Measurements from ENCODE around the gene FAM168A. TPM values are rescaled to one million over a fixed set of nuclear protein-coding genes. Genes with fewer than 3 reads are reported as not detected.

The FAM168A gene
- total RNA-seq, 1 donor from 2014 or later: 50.8 TPM

DNA sequence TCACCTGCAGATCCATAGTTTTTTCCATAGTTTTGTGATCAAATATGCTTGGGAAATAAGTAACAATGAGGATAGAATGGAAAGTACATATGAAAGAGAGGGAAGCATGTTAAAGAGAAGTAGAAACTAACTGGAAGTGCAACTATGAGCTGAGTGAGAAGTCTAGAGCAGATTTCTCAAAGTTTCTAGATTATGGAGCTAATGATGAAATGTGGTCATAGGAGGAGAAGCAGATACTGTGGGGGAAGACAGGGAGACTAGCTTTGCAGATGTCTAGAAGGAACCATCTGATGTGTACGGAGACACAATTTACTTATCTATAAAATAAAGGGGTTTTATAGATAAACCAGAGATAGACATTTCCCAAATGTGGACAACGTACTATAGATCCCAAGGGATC, 184.7 kb downstream of the FAM168A start:
- peaks cover 8% of the 10 kb centered on the region for H3K4me1 Mint-ChIP-seq (ENCODE audit: low read depth)
- no peaks in the 10 kb centered on the region for H3K9me3 Mint-ChIP-seq (ENCODE audit: low read depth)
- no peaks in the 10 kb centered on the region for H3K27me3 Mint-ChIP-seq
- H3K4me3 Mint-ChIP-seq (ENCODE audit: low read depth): no peak overlapping the region
- H3K36me3 Mint-ChIP-seq (ENCODE audit: insufficient read depth): peaks cover 10% of the 10 kb centered on the region
- TF ChIP-seq, protein P1, sequence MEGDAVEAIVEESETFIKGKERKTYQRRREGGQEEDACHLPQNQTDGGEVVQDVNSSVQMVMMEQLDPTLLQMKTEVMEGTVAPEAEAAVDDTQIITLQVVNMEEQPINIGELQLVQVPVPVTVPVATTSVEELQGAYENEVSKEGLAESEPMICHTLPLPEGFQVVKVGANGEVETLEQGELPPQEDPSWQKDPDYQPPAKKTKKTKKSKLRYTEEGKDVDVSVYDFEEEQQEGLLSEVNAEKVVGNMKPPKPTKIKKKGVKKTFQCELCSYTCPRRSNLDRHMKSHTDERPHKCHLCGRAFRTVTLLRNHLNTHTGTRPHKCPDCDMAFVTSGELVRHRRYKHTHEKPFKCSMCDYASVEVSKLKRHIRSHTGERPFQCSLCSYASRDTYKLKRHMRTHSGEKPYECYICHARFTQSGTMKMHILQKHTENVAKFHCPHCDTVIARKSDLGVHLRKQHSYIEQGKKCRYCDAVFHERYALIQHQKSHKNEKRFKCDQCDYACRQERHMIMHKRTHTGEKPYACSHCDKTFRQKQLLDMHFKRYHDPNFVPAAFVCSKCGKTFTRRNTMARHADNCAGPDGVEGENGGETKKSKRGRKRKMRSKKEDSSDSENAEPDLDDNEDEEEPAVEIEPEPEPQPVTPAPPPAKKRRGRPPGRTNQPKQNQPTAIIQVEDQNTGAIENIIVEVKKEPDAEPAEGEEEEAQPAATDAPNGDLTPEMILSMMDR (IDR thresholded peaks at IDR 0.05; ENCODE audit: unreplicated experiment): no peak
- H3K27ac Mint-ChIP-seq: no peak overlapping the region
- no peak for DNase-seq (ENCODE audit: low spot score, unreplicated experiment)

DNA sequence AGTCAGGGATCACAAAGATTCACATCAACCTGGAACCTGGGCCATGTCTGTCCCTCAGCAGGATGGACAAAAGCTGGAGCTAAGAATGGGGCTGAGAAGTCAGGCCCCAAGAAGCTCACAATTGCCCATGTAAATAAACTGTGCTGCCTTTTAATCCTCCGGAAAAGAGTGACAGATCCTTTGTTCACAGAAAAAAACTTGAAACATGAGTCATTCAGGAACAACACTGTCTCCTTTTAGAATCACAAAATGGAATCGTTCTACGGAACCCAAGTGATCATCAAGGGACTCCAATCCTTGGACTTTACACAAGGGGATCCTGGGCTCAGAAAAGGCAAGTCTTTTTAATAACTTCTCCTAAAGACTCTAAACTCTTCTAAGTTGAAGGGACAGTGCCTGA, 185.6 kb downstream of the FAM168A start:
- Mint-ChIP-seq H3K4me3 (ENCODE audit: low read depth) (no peak overlapping the region), H3K27me3 (no peaks in the 10 kb centered on the region), H3K9me3 (ENCODE audit: low read depth) (no peaks in the 10 kb centered on the region), H3K27ac (no peak overlapping the region), H3K4me1 (ENCODE audit: low read depth) (peaks cover 8% of the 10 kb centered on the region), H3K36me3 (ENCODE audit: insufficient read depth) (peaks cover 7% of the 10 kb centered on the region)
- DNase-seq (ENCODE audit: low spot score, unreplicated experiment): no peak
- TF ChIP-seq, protein P1 (IDR thresholded peaks at IDR 0.05; ENCODE audit: unreplicated experiment): no peak

DNA sequence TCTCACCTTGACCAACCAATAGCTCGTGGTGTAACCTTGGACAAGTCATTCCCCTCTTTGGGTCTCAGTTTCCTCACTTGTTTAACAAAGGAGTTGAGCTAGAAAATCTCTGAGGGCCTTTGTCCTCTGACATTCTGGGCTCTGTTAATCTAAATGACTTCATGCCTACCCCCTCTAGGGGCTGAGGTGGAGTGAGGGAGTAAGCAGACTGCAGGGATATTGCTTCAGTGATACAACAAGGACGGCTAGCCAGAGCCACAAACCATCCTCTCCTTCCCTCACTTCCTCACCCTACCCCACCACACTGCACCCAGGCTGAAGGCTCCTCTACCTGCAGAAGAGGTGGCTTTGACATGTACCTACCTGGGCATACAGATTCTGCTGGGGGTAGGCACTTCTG, 186.9 kb downstream of the FAM168A start:
- Mint-ChIP-seq H3K27ac (no peak overlapping the region), H3K9me3 (ENCODE audit: low read depth) (no peaks in the 10 kb centered on the region), H3K36me3 (ENCODE audit: insufficient read depth) (peaks cover 7% of the 10 kb centered on the region), H3K4me3 (ENCODE audit: low read depth) (no peak overlapping the region), H3K4me1 (ENCODE audit: low read depth) (peaks cover 5% of the 10 kb centered on the region), H3K27me3 (no peaks in the 10 kb centered on the region)
- DNase-seq (ENCODE audit: low spot score, unreplicated experiment): no peak
- TF ChIP-seq, protein P1 (IDR thresholded peaks at IDR 0.05; ENCODE audit: unreplicated experiment): no peak

DNA sequence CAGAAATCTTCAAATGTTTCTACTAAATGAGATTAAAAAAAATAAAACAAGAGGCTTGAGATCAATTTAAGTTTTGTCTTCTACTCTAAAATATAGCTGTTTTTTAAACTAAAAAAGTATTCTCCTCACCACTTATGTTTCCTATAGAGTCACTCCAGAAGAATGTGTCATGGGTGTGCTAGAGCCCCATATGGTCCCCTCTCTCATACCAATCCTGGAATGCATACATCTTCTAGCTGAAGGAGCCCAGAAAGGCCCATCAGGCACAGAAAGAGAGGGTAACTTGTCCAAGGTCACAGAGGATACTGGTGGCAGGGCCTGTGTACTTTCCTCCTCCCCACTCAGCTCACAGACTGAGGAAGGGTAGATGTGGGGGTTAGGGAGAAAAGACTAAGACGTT, 187.3 kb downstream of the FAM168A start:
- TF ChIP-seq, protein P1 (IDR thresholded peaks at IDR 0.05; ENCODE audit: unreplicated experiment): no peak
- H3K4me1 Mint-ChIP-seq (ENCODE audit: low read depth): peaks cover 3% of the 10 kb centered on the region
- no peak for DNase-seq (ENCODE audit: low spot score, unreplicated experiment)
- H3K36me3 Mint-ChIP-seq (ENCODE audit: insufficient read depth): peaks cover 7% of the 10 kb centered on the region
- H3K27me3 Mint-ChIP-seq: no peaks in the 10 kb centered on the region
- no peak overlapping the region for H3K27ac Mint-ChIP-seq
- H3K4me3 Mint-ChIP-seq (ENCODE audit: low read depth): no peak overlapping the region
- no peaks in the 10 kb centered on the region for H3K9me3 Mint-ChIP-seq (ENCODE audit: low read depth)

DNA sequence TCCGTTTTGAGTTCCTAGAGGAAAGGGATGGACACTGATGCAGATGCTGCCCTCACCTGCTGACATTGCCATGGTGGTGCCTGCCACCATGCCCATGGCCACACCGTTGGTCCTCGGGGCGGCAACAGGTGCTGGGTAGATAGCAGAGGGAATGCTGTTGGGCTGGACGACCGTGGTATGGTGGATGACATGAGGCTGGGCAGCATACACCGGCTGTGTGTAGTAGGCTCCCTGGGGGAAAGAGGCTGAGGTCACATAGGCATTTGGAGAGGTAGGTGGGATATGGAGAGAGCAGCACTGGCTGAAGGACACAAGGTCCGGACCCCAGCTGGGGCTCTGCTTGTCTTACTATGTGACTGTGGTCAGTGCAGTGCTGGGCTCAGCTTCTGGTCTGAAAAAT, 188.5 kb downstream of the FAM168A start:
- Mint-ChIP-seq H3K27ac (no peak overlapping the region), H3K9me3 (ENCODE audit: low read depth) (no peaks in the 10 kb centered on the region), H3K4me1 (ENCODE audit: low read depth) (no peaks in the 10 kb centered on the region), H3K4me3 (ENCODE audit: low read depth) (no peak overlapping the region), H3K27me3 (no peaks in the 10 kb centered on the region), H3K36me3 (ENCODE audit: insufficient read depth) (peaks cover 7% of the 10 kb centered on the region)
- DNase-seq (ENCODE audit: low spot score, unreplicated experiment): no peak
- TF ChIP-seq, protein P1 (IDR thresholded peaks at IDR 0.05; ENCODE audit: unreplicated experiment): no peak
